ENCODE results near the gene ZNF554. TPM values are rescaled to one million over a fixed set of nuclear protein-coding genes. Genes with fewer than 3 reads are reported as not detected.

ZNF554 gene
- total RNA-seq, 2 donors from 2014 or later, result 8.4 to 9.2 TPM

GRCh38 chr19:2805991-2806649 lies 13.5 kb upstream of the ZNF554 start:
- H3K27me3 ChIP-seq (ENCODE audit: control insufficient read depth, insufficient read depth, low read length, poor library complexity, severe bottlenecking), result no peaks in the 10 kb centered on the region
- no peaks in the 10 kb centered on the region for H3K9me3 ChIP-seq (ENCODE audit: control insufficient read depth, low read length)
- H3K36me3 ChIP-seq (ENCODE audit: control insufficient read depth, insufficient read depth, low read length), result peaks cover 46% of the 10 kb centered on the region
- no peaks in the 10 kb centered on the region for H3K27me3 Mint-ChIP-seq (ENCODE audit: insufficient read depth)
- no peak overlapping the region for H3K4me3 ChIP-seq (ENCODE audit: low read length)
- peaks cover 52% of the 10 kb centered on the region for H3K36me3 Mint-ChIP-seq (ENCODE audit: low read depth)
- 95 to 96% methylated on average over 16 to 23 of the region's 23 CpGs for WGBS, 2 experiments (ENCODE audit: insufficient coverage in 1 of 2, insufficient read length in 1 of 2)
- no peak overlapping the region for H3K27ac Mint-ChIP-seq
- H3K9ac ChIP-seq (ENCODE audit: extremely low read depth, low read length, poor library complexity, severe bottlenecking), result no peak overlapping the region
- no peak overlapping the region for H3K27ac ChIP-seq (ENCODE audit: low read depth, low read length)
- no peaks in the 10 kb centered on the region for H3K9me3 Mint-ChIP-seq
- no peak overlapping the region for H3K4me3 Mint-ChIP-seq
- no peak for DNase-seq
- TF ChIP-seq, protein P1, sequence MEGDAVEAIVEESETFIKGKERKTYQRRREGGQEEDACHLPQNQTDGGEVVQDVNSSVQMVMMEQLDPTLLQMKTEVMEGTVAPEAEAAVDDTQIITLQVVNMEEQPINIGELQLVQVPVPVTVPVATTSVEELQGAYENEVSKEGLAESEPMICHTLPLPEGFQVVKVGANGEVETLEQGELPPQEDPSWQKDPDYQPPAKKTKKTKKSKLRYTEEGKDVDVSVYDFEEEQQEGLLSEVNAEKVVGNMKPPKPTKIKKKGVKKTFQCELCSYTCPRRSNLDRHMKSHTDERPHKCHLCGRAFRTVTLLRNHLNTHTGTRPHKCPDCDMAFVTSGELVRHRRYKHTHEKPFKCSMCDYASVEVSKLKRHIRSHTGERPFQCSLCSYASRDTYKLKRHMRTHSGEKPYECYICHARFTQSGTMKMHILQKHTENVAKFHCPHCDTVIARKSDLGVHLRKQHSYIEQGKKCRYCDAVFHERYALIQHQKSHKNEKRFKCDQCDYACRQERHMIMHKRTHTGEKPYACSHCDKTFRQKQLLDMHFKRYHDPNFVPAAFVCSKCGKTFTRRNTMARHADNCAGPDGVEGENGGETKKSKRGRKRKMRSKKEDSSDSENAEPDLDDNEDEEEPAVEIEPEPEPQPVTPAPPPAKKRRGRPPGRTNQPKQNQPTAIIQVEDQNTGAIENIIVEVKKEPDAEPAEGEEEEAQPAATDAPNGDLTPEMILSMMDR (conservative IDR thresholded peaks at IDR 0.05), result no peak
- no peaks in the 10 kb centered on the region for H3K4me1 ChIP-seq (ENCODE audit: control insufficient read depth, insufficient read depth, low read length)
- H3K4me1 Mint-ChIP-seq, result no peaks in the 10 kb centered on the region

GRCh38 chr19:2806736-2807378 lies 12.8 kb upstream of the ZNF554 start:
- Histone ChIP-seq H3K27me3 (ENCODE audit: control insufficient read depth, insufficient read depth, low read length, poor library complexity, severe bottlenecking) (no peaks in the 10 kb centered on the region), H3K27ac (ENCODE audit: low read depth, low read length) (no peak overlapping the region), H3K9ac (ENCODE audit: extremely low read depth, low read length, poor library complexity, severe bottlenecking) (no peak overlapping the region), H3K4me3 (ENCODE audit: low read length) (no peak overlapping the region), H3K4me1 (ENCODE audit: control insufficient read depth, insufficient read depth, low read length) (no peaks in the 10 kb centered on the region), H3K9me3 (ENCODE audit: control insufficient read depth, low read length) (no peaks in the 10 kb centered on the region), H3K36me3 (ENCODE audit: control insufficient read depth, insufficient read depth, low read length) (peaks cover 42% of the 10 kb centered on the region)
- Mint-ChIP-seq H3K4me3 (no peak overlapping the region), H3K27me3 (ENCODE audit: insufficient read depth) (no peaks in the 10 kb centered on the region), H3K4me1 (no peaks in the 10 kb centered on the region), H3K36me3 (ENCODE audit: low read depth) (peaks cover 46% of the 10 kb centered on the region), H3K27ac (no peak overlapping the region), H3K9me3 (no peaks in the 10 kb centered on the region)
- WGBS, 2 experiments (ENCODE audit: insufficient coverage in 1 of 2, insufficient read length in 1 of 2), result 91 to 95% methylated on average over 5 to 34 of the region's 34 CpGs
- DNase-seq, result no peak
- TF ChIP-seq, protein P1 (conservative IDR thresholded peaks at IDR 0.05), result no peak

DNA sequence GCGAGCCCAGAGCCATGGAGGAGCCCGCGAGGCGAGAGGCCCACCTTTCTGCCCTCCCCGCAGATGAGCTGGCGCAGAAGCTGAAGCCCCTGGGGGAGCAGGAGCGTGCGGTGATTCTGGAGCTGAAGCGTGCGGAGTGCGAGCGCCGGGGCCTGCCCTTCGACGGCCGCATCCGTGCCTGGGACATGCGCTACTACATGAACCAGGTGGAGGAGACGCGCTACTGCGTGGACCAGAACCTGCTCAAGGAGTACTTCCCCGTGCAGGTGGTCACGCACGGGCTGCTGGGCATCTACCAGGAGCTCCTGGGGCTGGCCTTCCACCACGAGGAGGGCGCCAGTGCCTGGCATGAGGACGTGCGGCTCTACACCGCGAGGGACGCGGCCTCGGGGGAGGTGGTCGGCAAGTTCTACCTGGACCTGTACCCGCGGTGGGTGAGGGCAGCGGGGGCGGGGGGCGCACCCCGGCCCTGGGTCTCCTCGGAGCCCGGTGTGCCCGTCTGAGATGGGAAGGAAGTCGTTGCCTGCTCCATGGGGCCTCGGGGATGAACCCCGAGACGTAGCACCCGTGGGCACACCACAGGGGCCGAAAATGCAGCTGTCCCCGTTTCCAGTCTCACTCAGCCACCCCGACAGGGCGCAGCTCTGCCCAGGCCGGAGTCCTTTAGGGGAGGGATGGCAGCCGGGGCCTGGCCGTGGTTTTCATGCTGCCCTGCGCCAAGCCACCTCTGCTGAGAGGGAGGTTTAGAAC lies 12.1 kb upstream of the ZNF554 start:
- Histone ChIP-seq H3K27ac (ENCODE audit: low read depth, low read length) (no peak overlapping the region), H3K9ac (ENCODE audit: extremely low read depth, low read length, poor library complexity, severe bottlenecking) (no peak overlapping the region), H3K27me3 (ENCODE audit: control insufficient read depth, insufficient read depth, low read length, poor library complexity, severe bottlenecking) (no peaks in the 10 kb centered on the region), H3K9me3 (ENCODE audit: control insufficient read depth, low read length) (no peaks in the 10 kb centered on the region), H3K4me1 (ENCODE audit: control insufficient read depth, insufficient read depth, low read length) (no peaks in the 10 kb centered on the region), H3K36me3 (ENCODE audit: control insufficient read depth, insufficient read depth, low read length) (peaks cover 41% of the 10 kb centered on the region), H3K4me3 (ENCODE audit: low read length) (no peak overlapping the region)
- DNase-seq, result no peak
- WGBS, 2 experiments (ENCODE audit: insufficient coverage in 1 of 2, insufficient read length in 1 of 2), result 96 to 97% methylated on average over 47 to 56 of the region's 56 CpGs
- TF ChIP-seq, protein P1 (conservative IDR thresholded peaks at IDR 0.05), result no peak
- Mint-ChIP-seq H3K4me1 (no peaks in the 10 kb centered on the region), H3K27ac (no peak overlapping the region), H3K36me3 (ENCODE audit: low read depth) (peaks cover 42% of the 10 kb centered on the region), H3K4me3 (no peak overlapping the region), H3K27me3 (ENCODE audit: insufficient read depth) (no peaks in the 10 kb centered on the region), H3K9me3 (no peaks in the 10 kb centered on the region)

Measured in endodermal cell (in vitro differentiated cells).